GM19438 (cell line): Measurements from ENCODE around the gene RFFL.
"Not testable (repeated sequence)": the region's sequence is repeated elsewhere in the genome, so short reads cannot be mapped to it uniquely, and the experiment has no call there.

Source experiments
- ATAC-seq: cut with Tn5 transposase; IDR thresholded peaks from one replicate; pipeline ENCODE4 v1.9.1; 2021; ENCODE audit warnings: low read depth; ENCODE audit not compliant: unreplicated experiment

Gene RFFL, protein sequence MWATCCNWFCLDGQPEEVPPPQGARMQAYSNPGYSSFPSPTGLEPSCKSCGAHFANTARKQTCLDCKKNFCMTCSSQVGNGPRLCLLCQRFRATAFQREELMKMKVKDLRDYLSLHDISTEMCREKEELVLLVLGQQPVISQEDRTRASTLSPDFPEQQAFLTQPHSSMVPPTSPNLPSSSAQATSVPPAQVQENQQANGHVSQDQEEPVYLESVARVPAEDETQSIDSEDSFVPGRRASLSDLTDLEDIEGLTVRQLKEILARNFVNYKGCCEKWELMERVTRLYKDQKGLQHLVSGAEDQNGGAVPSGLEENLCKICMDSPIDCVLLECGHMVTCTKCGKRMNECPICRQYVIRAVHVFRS

GRCh38 chr17:35063514-35064223, at the start of gene RFFL:
RFFL (minus strand) TSS chr17:35063707; CDS start chr17:35026553, 37,154 bp downstream.
- peak; percentile 94 for ATAC-seq

DNA sequence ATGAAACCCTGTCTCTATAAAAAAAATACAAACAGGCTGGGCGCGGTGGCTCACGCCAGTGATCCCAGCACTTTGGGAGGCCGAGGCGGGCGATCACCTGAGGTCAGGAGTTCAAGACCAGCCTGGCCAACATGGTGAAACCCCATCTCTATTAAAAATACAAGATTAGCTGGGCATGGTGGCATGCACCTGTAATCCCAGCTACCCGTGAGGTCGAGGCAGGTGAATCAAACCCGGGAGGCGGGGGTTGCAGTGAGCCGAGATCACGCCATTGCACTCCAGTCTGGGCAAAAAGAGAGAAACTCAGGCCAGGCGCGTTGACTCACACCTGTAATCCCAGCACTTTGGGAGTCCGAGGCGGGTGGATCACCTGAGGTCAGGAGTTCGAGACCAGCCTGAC, 47.3 kb upstream of the RFFL start:
- ATAC-seq, result not testable (repeated sequence)

GRCh38 chr17:35104844-35105450, 41.4 kb upstream of the RFFL start:
- no peak for ATAC-seq

DNA sequence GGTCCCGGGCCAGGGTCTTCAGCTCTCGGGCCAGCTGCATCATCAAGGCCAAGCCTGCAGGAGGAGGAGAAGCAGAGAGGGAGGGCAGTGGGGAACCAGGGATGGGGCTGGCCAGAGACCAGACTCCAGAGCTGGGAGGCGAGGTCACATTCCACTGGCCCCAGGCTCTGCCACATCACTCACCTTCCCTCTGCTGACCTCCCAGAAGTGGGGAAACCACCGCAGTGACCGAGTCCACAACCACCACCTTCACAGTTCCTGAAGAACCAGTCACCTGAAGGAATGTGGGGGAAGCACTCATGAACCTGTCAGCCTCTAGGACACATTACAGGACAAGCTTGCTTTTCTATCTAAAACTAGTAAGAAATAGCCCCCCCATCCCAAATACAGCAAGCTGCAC, 39.8 kb upstream of the RFFL start:
- no peak for ATAC-seq

DNA sequence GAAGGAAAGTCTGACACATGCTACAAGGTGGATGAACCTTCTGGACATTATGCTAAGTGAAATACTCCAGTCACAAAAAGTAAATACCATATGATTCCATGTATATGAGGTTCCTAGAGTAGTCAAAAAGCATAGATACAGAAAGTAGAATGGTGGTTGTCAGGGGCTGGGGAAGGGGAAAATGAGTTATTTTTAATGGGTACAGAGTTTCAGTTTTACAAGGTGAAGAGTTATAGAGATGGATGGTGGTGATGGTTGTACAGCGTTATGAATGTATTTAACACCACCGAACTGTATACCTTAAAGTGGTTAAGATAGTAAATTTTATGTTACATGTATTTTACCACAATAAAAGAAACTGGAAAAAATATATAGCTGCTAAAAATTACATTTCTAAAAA, 38.2 kb upstream of the RFFL start:
- no peak for ATAC-seq

- no peak for ATAC-seq
These were observed 37.5 kb upstream of the RFFL start for GRCh38 chr17:35101036-35101435.

- no peak for ATAC-seq
These were observed 36.4 kb upstream of the RFFL start for GRCh38 chr17:35099908-35100307.

DNA sequence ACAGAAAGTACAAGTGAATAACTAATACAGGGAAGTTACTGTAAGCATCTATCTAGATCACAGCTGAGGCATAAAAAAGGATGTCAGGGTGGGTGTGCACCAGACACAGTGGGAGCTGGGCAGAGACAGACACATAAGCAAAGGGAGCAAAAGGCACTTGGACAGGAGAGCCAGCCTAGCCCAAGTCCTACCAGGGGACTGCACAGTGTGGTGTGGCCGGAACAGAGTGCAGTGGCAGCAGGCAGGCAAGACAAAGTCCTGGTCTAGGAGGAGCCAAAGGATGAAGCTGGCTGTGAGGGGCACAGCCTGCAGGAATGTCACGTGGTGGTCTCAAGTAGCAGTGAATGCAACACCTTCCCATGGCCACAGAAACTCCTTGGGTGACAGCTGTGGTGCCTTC, 34.3 kb upstream of the RFFL start:
- no peak for ATAC-seq

- ATAC-seq, result no peak
These were observed 32.2 kb upstream of the RFFL start for GRCh38 chr17:35095741-35096140.

DNA sequence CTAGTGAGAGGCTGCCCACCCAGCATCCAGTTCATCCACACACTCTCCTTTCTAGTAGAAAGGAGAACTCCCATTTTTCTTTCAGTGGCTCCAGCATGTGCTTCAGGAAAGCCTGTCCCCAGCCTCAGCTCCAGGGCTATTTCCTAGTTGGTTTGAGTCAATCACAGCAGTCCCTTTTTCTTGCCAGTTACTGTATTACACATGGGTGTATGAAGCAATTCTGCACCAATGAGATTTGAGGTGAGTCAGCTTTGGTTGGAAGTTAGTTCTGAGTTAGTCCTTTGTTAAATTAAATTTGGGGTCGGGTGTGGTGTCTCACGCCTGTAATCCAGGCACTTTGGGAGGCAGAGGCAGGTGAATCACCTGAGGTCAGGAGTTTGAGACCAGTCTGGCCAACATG, 31.4 kb upstream of the RFFL start:
- no peak for ATAC-seq

DNA sequence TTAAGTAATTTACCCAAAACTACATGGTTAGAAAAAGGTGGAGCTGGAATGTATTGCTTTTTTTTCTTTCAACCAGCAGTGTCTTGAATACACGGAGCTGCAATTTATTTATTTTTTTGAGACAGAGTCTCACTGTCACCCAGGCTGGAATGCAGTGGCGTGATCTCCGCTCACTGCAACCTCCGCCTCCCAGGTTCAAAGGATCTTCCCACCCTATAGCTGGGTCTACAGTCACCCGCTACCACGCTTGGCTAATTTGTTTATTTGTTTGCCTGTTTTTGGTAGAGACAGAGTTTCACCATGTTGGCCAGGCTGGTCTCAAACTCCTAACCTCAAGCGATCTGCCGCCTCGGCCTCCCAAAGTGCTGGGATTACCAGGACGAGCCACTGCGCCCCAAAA, 27.2 kb upstream of the RFFL start:
- ATAC-seq, result not testable (repeated sequence)

DNA sequence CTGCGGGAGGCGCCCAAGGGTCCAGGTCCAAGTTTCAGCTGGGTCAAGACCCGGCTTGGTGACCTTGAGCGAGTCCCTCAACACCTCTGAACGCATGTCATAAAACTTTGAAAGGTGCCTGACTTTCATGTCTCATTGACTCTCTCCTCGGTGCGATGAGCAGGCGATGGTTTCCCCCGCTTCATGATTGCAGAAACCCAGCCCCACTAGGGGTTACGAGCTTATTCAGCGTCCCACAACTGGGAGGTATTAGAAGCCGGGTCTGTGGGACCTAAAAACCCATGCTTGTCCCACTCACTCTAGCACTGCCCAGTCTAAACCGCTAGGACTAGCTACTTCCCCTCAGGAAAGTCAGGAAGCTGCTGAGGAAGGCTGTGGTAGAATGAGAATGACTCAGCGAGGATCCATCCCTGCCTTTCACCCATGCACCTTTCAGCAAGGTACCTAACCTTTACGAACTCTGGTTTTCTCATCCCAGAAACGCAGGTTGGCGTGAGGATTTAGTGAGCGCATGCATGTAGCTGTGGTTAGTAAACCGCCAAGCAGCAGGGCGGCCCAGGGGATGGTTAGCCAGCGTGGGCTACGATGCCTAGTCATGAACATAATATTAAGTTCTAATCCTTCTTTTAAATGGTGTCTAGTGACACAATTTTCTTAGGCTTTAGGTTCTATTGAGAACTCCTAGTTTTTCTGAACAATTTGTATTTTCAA, 26.2 kb upstream of the RFFL start:
- peak; percentile 12 for ATAC-seq

- peak; percentile 56 for ATAC-seq
These were observed 25.5 kb upstream of the RFFL start for GRCh38 chr17:35088881-35089585.

GRCh38 chr17:35088356-35088880, 24.9 kb upstream of the RFFL start:
- peak; percentile 14 for ATAC-seq

DNA sequence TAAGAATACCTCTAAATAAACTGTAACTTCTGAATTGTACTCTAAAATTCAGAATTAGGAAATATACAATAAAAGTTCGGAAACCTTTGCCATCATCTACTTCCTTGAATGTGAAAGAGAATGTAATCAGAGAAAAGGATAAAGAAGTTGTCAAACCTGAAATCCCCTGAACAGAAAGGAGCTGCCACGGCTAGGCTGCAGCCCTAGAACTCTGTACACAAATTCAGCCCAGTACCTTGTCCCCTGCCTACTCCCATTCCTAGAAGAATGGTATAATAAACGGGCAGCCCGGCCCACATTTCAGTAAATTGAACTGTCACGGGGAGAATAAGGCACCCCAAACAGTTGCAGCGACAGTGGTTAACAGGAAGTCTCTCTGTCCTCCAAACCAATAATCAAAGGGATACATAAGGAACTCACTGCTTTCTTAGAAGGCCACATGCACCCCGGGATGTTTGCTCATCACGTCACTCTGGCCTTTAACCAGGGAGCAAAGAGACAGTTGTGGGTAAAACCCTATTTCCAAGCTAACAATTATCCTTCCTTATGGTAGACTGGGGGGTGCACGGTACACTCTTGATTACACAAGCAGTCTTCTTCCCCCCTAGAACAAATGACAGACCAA, 24.3 kb upstream of the RFFL start:
- no peak for ATAC-seq

- ATAC-seq, result no peak
These were observed 23.5 kb upstream of the RFFL start for GRCh38 chr17:35086931-35087573.

DNA sequence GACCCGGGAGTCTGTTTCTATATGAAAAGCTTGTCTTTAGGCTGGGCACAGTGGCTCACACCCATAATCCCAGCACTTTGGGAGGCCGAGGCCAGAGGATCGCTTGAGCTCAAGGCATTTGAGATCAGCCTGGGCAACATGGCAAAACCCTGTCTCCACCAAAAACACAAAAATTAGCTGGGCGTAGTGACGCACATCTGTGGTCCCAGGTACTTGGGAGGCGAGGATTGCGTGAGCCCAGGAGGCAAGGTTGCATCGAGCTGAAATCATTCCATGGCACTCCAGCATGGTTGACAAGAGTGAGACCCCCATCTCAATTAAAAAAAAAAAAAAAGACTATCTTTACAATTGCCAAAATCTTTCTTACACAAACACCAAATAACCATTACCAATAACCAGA, 22.7 kb upstream of the RFFL start:
- no peak for ATAC-seq

GRCh38 chr17:35084987-35085386, 21.5 kb upstream of the RFFL start:
- ATAC-seq, result no peak

- ATAC-seq, result no peak
These were observed 19.6 kb upstream of the RFFL start for GRCh38 chr17:35083071-35083470.
